Upper lobe of left lung (tissue), 6 donors: ENCODE measurements around the gene MRPS24. TPM values are rescaled to one million over a fixed set of nuclear protein-coding genes. Genes with fewer than 3 reads are reported as not detected.

Source experiments
- ATAC-seq, 2 donors: fragments of 200-7000 bp; cut with Tn5 transposase; one replicate each; pipeline ENCODE4 v1.9.1; 2022; ENCODE audit warnings: mild to moderate bottlenecking in 2 of 2, moderate library complexity in 2 of 2; ENCODE audit not compliant: low FRiP score in 2 of 2
- DNase-seq, 2 donors: peaks; one replicate each; pipeline ENCODE4 v3.0.0-alpha.2; 2019 to 2020
- H3K27ac ChIP-seq, 4 donors: fragments of 200-600 bp; sonication (generic); one replicate each; pipeline ENCODE4 v1.5.1; 2016 to 2019
- H3K27me3 ChIP-seq, 4 donors: fragments of 200-600 bp; sonication (generic); one replicate each; pipeline ENCODE4 v1.5.1; 2017 to 2019
- H3K36me3 ChIP-seq, 4 donors: fragments of 200-600 bp; sonication (generic); one replicate each; pipeline ENCODE4 v1.5.1; 2016 to 2019
- H3K4me1 ChIP-seq, 4 donors: fragments of 200-600 bp; sonication (generic); one replicate each; pipeline ENCODE4 v1.5.1; 2018 to 2019
- H3K4me3 ChIP-seq, 4 donors: fragments of 200-600 bp; sonication (generic); one replicate each; pipeline ENCODE4 v1.5.1; 2017 to 2019; ENCODE audit warnings: mild to moderate bottlenecking in 2 of 4, moderate library complexity in 1 of 4
- H3K9me3 ChIP-seq, 4 donors: fragments of 200-600 bp; sonication (generic); one replicate each; pipeline ENCODE4 v1.5.1; 2018 to 2019
- EP300 ChIP-seq, 4 donors: sonication (generic); formaldehyde crosslinking; IDR thresholded peaks; one replicate each; pipeline ENCODE4 v1.5.1; 2017; ENCODE audit warnings: antibody characterized with exemption in 4 of 4, control low read depth in 2 of 4
- POLR2A ChIP-seq, 4 donors: fragments of 450-650 bp; IDR thresholded peaks; one replicate each; pipeline ENCODE4 v1.5.1; 2016 to 2017; ENCODE audit warnings: antibody characterized with exemption in 4 of 4, mild to moderate bottlenecking in 2 of 4
- POLR2AphosphoS5 ChIP-seq, 2 donors: sonication (generic); formaldehyde crosslinking; IDR thresholded peaks; one replicate each; pipeline ENCODE4 v1.5.1; 2017; ENCODE audit warnings: antibody characterized with exemption in 2 of 2
- WGBS, 2 donors: methylation state at CpG; one replicate each; pipeline ENCODE4 v1.1.5; 2017 to 2018; 5-methylcytosine and 5-hydroxymethylcytosine counted together
- total RNA-seq, 6 donors: library from RNA; depleted of rRNA in 4 of 6; stranded (reverse); fragments of >200 nt in 4 of 6; gene quantifications; one replicate each; pipeline versions ENCODE4 v1.1.0 to v1.2.1, GENCODE V29; 2016 to 2021
- TF ChIP-seq, protein P1 (sequence below), 6 experiments: fragments of 450-650 bp in 4 of 6; fragments of 200-600 bp in 2 of 6; sonication (generic) in 2 of 6; IDR thresholded peaks; one replicate each; pipeline ENCODE4 v1.5.1; 2016 to 2019; ENCODE audit warnings: antibody characterized with exemption in 6 of 6
- donor health status: DM: no; HTN: no; CAD: no; lungs with moderate emphysema.
- donor health status: DM: no; HTN: yes; CAD: no; lungs with severe emphysema.

The MRPS24 gene
- total RNA-seq, 6 donors from 2014 or later: 28.7 to 80.0 (median 53.6) TPM

DNA sequence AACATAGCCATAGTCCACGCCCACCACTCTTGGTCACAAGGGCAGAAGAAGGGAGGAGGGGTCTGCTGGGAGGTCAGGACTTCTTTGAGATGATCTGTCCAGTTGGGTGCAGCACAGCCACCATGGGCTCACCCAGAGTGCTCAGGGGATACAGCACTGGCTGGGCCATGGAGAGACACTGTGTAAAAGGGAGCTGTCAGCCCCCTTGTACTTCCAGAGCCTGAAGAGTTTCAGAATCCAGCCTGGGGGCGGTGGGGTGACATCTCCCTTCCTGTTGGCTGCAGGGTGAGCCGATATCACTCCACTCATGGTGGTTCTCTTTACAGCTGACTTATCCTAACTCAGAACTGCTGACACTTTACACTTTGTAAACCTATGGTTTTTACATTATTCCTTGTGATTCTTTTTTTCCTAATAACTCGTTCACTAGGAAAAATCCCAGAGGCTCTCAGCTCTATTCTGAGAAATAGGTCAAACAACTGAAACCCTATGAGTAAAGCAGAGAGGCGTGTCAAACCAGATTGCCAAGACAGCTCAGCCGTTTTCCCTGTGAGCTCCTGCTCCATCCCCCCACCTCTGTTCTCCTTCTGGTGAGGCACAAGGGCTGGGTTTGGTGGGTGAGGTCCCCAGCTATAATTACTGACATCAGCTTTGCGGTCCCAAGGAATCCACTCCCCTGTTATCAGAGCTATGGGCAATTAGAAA lies 3.2 kb upstream of the MRPS24 start:
- TF ChIP-seq POLR2AphosphoS5 (IDR thresholded peaks at IDR 0.05): no peak

DNA sequence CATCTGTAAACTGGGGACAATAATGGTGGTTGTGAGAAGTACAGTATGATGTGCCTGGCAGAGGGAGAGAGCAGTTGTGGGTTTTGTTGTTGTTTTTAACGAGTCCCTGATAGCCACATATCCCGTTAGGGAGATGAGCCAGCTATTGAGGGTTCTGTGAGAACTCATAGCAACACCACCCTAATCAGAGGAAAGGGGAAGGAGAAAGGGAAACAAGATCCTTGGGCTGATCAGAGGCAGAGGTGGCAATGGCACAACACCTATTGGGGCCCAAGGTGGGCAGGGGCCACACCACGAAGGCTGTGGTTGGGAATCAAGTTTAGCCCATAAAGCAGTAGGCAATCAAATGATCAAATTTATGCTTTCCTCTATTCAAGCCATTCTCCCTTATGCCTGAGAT lies 1.7 kb upstream of the MRPS24 start:
- no peaks in the 10 kb centered on the region for H3K9me3 ChIP-seq
- H3K27me3 ChIP-seq: no peaks in the 10 kb centered on the region
- no peak overlapping the region for H3K27ac ChIP-seq
- WGBS, 2 donors: 90 to 92% methylated on average over 3 of the region's 3 CpGs
- DNase-seq (no peak), ATAC-seq (no peak)
- H3K4me1 ChIP-seq: peaks cover 13 to 30% (median 15%) of the 10 kb centered on the region in 4 donors
- H3K4me3 ChIP-seq: no peak overlapping the region
- no peak for TF ChIP-seq POLR2AphosphoS5 (IDR thresholded peaks at IDR 0.05)
- peaks cover 0 to 26% (median 11%) of the 10 kb centered on the region in 4 donors for H3K36me3 ChIP-seq

More for the DNA sequence above, 3.2 kb upstream of the MRPS24 start:
- Histone ChIP-seq H3K9me3 (no peaks in the 10 kb centered on the region), H3K36me3 (peaks cover 0 to 31% (median 21%) of the 10 kb centered on the region in 4 donors), H3K4me3 (no peak overlapping the region), H3K4me1 (peaks cover 13 to 30% (median 15%) of the 10 kb centered on the region in 4 donors), H3K27ac (peak overlapping the region; percentile 25 to 65 (median 48)), H3K27me3 (no peaks in the 10 kb centered on the region)
- WGBS, 2 donors: 41 to 44% methylated on average over 7 of the region's 7 CpGs
- DNase-seq (no peak), ATAC-seq (peak in 1 of 2 donors; percentile 75)

DNA sequence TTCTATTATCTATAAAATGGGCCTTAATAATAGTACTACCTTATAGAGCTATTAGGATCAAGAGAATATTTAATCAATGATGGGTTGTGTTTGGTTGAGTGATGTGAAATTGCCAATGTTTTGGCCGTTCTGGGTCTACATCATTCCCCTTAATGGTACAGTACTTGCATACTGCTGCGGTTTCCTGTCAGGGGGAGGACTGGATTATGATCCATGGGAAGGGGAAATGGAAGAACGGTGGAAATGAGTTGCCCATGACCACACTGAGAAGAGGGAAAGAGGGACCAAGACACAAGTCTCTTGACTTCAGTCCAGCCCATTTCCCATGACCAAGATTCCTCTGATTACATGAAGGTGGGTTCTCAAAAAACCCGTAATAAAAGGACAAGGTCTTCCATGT lies 999 bp upstream of the MRPS24 start:
- Histone ChIP-seq H3K27ac (peak overlapping the region in 3 of 4 donors; percentile 81 to 92 (median 83)), H3K4me3 (no peak overlapping the region), H3K36me3 (peaks cover 0 to 24% (median 10%) of the 10 kb centered on the region in 4 donors), H3K4me1 (peaks cover 13 to 30% (median 15%) of the 10 kb centered on the region in 4 donors), H3K9me3 (no peaks in the 10 kb centered on the region), H3K27me3 (no peaks in the 10 kb centered on the region)
- DNase-seq (no peak), ATAC-seq (no peak)
- WGBS, 2 donors: 68 to 84% methylated on average over 4 of the region's 4 CpGs
- TF ChIP-seq, protein P1, sequence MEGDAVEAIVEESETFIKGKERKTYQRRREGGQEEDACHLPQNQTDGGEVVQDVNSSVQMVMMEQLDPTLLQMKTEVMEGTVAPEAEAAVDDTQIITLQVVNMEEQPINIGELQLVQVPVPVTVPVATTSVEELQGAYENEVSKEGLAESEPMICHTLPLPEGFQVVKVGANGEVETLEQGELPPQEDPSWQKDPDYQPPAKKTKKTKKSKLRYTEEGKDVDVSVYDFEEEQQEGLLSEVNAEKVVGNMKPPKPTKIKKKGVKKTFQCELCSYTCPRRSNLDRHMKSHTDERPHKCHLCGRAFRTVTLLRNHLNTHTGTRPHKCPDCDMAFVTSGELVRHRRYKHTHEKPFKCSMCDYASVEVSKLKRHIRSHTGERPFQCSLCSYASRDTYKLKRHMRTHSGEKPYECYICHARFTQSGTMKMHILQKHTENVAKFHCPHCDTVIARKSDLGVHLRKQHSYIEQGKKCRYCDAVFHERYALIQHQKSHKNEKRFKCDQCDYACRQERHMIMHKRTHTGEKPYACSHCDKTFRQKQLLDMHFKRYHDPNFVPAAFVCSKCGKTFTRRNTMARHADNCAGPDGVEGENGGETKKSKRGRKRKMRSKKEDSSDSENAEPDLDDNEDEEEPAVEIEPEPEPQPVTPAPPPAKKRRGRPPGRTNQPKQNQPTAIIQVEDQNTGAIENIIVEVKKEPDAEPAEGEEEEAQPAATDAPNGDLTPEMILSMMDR (IDR thresholded peaks at IDR 0.05): no peak
- TF ChIP-seq POLR2A (IDR thresholded peaks at IDR 0.05) (no peak), POLR2AphosphoS5 (IDR thresholded peaks at IDR 0.05) (no peak), EP300 (IDR thresholded peaks at IDR 0.05) (no peak)

DNA sequence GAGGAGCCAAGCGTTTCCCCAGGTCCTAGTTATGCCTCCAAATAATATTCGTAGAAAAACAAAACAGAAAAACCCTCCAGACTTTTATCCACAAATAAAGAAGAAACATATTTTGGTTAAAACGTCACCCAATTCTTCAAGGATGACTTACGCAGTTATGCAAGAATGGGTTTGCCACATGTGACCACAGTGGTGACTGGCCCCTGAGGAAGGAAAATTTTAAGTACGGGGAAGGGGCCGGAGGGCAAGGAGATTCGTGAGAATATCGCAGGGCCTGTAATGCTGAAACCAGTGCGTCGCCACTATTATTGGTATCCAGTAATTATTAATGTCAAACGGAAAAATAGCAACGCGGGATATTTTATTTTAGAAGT lies 537 bp upstream of the MRPS24 start:
- peak; percentile 52 to 66 for ATAC-seq
- 38 to 42% methylated on average over 13 of the region's 13 CpGs for WGBS, 2 donors
- peaks cover 0 to 22% (median 8%) of the 10 kb centered on the region in 4 donors for H3K36me3 ChIP-seq
- DNase-seq: peak in 1 of 2 donors; percentile 58
- peak in 2 of 4 donors; percentile 16 to 72 for TF ChIP-seq EP300 (IDR thresholded peaks at IDR 0.05)
- TF ChIP-seq POLR2AphosphoS5 (IDR thresholded peaks at IDR 0.05): no peak
- TF ChIP-seq POLR2A (IDR thresholded peaks at IDR 0.05): no peak
- TF ChIP-seq, protein P1 (IDR thresholded peaks at IDR 0.05): no peak
- peak overlapping the region; percentile 81 to 92 (median 86) for H3K27ac ChIP-seq
- no peaks in the 10 kb centered on the region for H3K27me3 ChIP-seq
- H3K9me3 ChIP-seq: no peaks in the 10 kb centered on the region
- H3K4me3 ChIP-seq: peak overlapping the region; percentile 64 to 95 (median 90)
- H3K4me1 ChIP-seq: peaks cover 13 to 30% (median 15%) of the 10 kb centered on the region in 4 donors

DNA sequence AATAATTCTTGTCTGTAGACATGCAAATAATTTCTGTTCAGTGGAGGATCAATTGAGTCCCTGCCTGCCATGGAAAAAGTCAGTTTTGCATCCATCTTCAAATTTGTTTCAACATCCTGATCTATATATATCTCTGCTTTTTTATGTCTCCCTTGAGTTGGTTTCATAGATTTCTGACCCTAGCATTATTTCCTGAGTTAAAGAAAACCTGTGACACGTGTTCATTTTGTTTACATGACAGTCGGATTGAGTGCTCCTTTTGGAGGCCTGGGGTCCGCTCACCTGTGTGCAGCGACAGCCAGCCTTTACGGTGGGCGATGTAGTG lies 674 bp downstream of the MRPS24 start:
- no peak for DNase-seq
- TF ChIP-seq EP300 (IDR thresholded peaks at IDR 0.05) (no peak), POLR2A (IDR thresholded peaks at IDR 0.05) (no peak), POLR2AphosphoS5 (IDR thresholded peaks at IDR 0.05) (no peak)
- Histone ChIP-seq H3K9me3 (no peaks in the 10 kb centered on the region), H3K4me3 (peak overlapping the region; percentile 64 to 95 (median 90)), H3K27ac (peak overlapping the region; percentile 81 to 92 (median 86)), H3K36me3 (peaks cover 0 to 17% (median 8%) of the 10 kb centered on the region in 4 donors), H3K27me3 (no peaks in the 10 kb centered on the region), H3K4me1 (peaks cover 13 to 28% (median 15%) of the 10 kb centered on the region in 4 donors)
- WGBS, 2 donors: 4 to 5% methylated on average over 6 of the region's 6 CpGs
- ATAC-seq: no peak

DNA sequence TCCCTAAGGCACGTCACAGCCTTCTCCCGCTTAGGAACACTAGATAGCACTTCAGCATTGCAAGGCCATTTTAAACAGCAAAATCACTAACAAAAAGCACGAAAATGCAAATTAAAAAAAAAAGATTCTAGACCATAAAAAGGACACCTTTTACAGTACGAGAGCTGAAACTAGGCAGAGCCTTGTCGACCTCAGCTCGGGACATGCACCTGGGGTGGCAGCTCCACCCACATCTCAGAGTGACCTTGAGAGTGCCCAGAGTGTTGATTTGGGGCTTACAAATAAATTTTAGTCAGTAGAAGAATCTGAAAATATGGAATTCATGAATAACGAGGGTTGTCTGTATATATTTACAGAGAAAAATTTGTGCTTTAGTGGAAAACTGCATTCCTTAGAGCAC lies 1.1 kb downstream of the MRPS24 start:
- no peak overlapping the region for H3K27ac ChIP-seq
- DNase-seq (no peak), ATAC-seq (no peak)
- WGBS, 2 donors: 64 to 70% methylated on average over 7 of the region's 7 CpGs
- peaks cover 0 to 17% (median 8%) of the 10 kb centered on the region in 4 donors for H3K36me3 ChIP-seq
- peaks cover 13 to 26% (median 15%) of the 10 kb centered on the region in 4 donors for H3K4me1 ChIP-seq
- no peaks in the 10 kb centered on the region for H3K9me3 ChIP-seq
- H3K27me3 ChIP-seq: no peaks in the 10 kb centered on the region
- H3K4me3 ChIP-seq: peak overlapping the region in 2 of 4 donors; percentile 85 to 95
- TF ChIP-seq, protein P1 (IDR thresholded peaks at IDR 0.05): no peak
- no peak for TF ChIP-seq POLR2AphosphoS5 (IDR thresholded peaks at IDR 0.05)
- TF ChIP-seq EP300 (IDR thresholded peaks at IDR 0.05): no peak
- TF ChIP-seq POLR2A (IDR thresholded peaks at IDR 0.05): no peak
